Measurements from ENCODE around the gene PTHLH. TPM values are rescaled to one million over a fixed set of nuclear protein-coding genes. Genes with fewer than 3 reads are reported as not detected.

Gene PTHLH
- total RNA-seq, 1 donor from 2014 or later: not detected

GRCh38 chr12:27970401-27971120 lies 2.0 kb downstream of the PTHLH start:
- intact Hi-C loops (cut with micrococcal nuclease): loop anchor here (5.0 to 10.0 kb wide), 2 partner anchors 902 to 1846 kb away; partner anchors contain the start of gene BHLHE41
- DNase-seq (ENCODE audit: low spot score): no peak
- H3K27ac Mint-ChIP-seq: no peak overlapping the region

GRCh38 chr12:27969624-27970400 lies 2.7 kb downstream of the PTHLH start:
- DNase-seq (ENCODE audit: low spot score): no peak
- peak overlapping the region; percentile 53 for H3K27ac Mint-ChIP-seq
- intact Hi-C loops (cut with micrococcal nuclease): loop anchor here (5.0 to 10.0 kb wide), 3 partner anchors 202 to 1845 kb away; partner anchors contain the start of gene BHLHE41

More at GRCh38 chr12:27970401-27971120, 2.0 kb downstream of the PTHLH start:
- H3K27me3 Mint-ChIP-seq (ENCODE audit: insufficient read depth): peaks cover 88% of the 10 kb centered on the region
- H3K4me3 Mint-ChIP-seq: peak overlapping the region; percentile 34
- H3K9me3 Mint-ChIP-seq: no peaks in the 10 kb centered on the region
- H3K36me3 Mint-ChIP-seq (ENCODE audit: low read depth): peaks cover 4% of the 10 kb centered on the region
- peaks cover 20% of the 10 kb centered on the region for H3K4me1 Mint-ChIP-seq (ENCODE audit: low read depth)

GRCh38 chr12:27968972-27969623 lies 3.4 kb downstream of the PTHLH start:
- H3K9me3 Mint-ChIP-seq: no peaks in the 10 kb centered on the region
- DNase-seq (ENCODE audit: low spot score): no peak
- peak overlapping the region; percentile 53 for H3K27ac Mint-ChIP-seq

More at GRCh38 chr12:27969624-27970400, 2.7 kb downstream of the PTHLH start:
- Mint-ChIP-seq H3K9me3 (no peaks in the 10 kb centered on the region), H3K4me1 (ENCODE audit: low read depth) (peaks cover 20% of the 10 kb centered on the region), H3K4me3 (peak overlapping the region; percentile 72), H3K27me3 (ENCODE audit: insufficient read depth) (peaks cover 89% of the 10 kb centered on the region), H3K36me3 (ENCODE audit: low read depth) (peaks cover 4% of the 10 kb centered on the region)

GRCh38 chr12:27967551-27968054 lies 4.9 kb downstream of the PTHLH start:
- H3K9me3 Mint-ChIP-seq: no peaks in the 10 kb centered on the region
- DNase-seq (ENCODE audit: low spot score): no peak
- peaks cover 20% of the 10 kb centered on the region for H3K4me1 Mint-ChIP-seq (ENCODE audit: low read depth)
- peaks cover 2% of the 10 kb centered on the region for H3K36me3 Mint-ChIP-seq (ENCODE audit: low read depth)
- intact Hi-C loops (cut with micrococcal nuclease): loop anchor here (2.0 to 5.0 kb wide), 2 partner anchors 13 to 205 kb away; no protein-coding TSS in a partner anchor
- H3K27ac Mint-ChIP-seq: no peak overlapping the region
- peaks cover 79% of the 10 kb centered on the region for H3K27me3 Mint-ChIP-seq (ENCODE audit: insufficient read depth)
- H3K4me3 Mint-ChIP-seq: no peak overlapping the region

More at GRCh38 chr12:27968972-27969623, 3.4 kb downstream of the PTHLH start:
- Mint-ChIP-seq H3K4me1 (ENCODE audit: low read depth) (peaks cover 20% of the 10 kb centered on the region), H3K36me3 (ENCODE audit: low read depth) (peaks cover 4% of the 10 kb centered on the region), H3K27me3 (ENCODE audit: insufficient read depth) (peaks cover 86% of the 10 kb centered on the region), H3K4me3 (peak overlapping the region; percentile 72)
- intact Hi-C loops (cut with micrococcal nuclease): loop anchor here (5.0 kb wide), 1 partner anchor 203 kb away; no protein-coding TSS in a partner anchor

- Mint-ChIP-seq H3K36me3 (ENCODE audit: low read depth) (peaks cover 2% of the 10 kb centered on the region), H3K27ac (no peak overlapping the region), H3K4me3 (no peak overlapping the region), H3K27me3 (ENCODE audit: insufficient read depth) (peaks cover 71% of the 10 kb centered on the region), H3K4me1 (ENCODE audit: low read depth) (peaks cover 20% of the 10 kb centered on the region), H3K9me3 (no peaks in the 10 kb centered on the region)
- no peak for DNase-seq (ENCODE audit: low spot score)
- intact Hi-C loops (cut with micrococcal nuclease): loop anchor here (2.0 to 5.0 kb wide), 2 partner anchors 14 to 205 kb away; no protein-coding TSS in a partner anchor
These were observed 5.7 kb downstream of the PTHLH start for GRCh38 chr12:27966870-27967269.

- Mint-ChIP-seq H3K27ac (no peak overlapping the region), H3K4me3 (no peak overlapping the region), H3K4me1 (ENCODE audit: low read depth) (peaks cover 13% of the 10 kb centered on the region), H3K36me3 (ENCODE audit: low read depth) (peaks cover 2% of the 10 kb centered on the region), H3K9me3 (no peaks in the 10 kb centered on the region), H3K27me3 (ENCODE audit: insufficient read depth) (peaks cover 66% of the 10 kb centered on the region)
- intact Hi-C loops (cut with micrococcal nuclease): loop anchor here (2.0 to 5.0 kb wide), 2 partner anchors 15 to 206 kb away; no protein-coding TSS in a partner anchor
- no peak for DNase-seq (ENCODE audit: low spot score)
These were observed 6.6 kb downstream of the PTHLH start for GRCh38 chr12:27965966-27966365.

GRCh38 chr12:27965411-27965810 lies 7.1 kb downstream of the PTHLH start:
- Mint-ChIP-seq H3K27me3 (ENCODE audit: insufficient read depth) (peaks cover 66% of the 10 kb centered on the region), H3K27ac (no peak overlapping the region), H3K36me3 (ENCODE audit: low read depth) (peaks cover 2% of the 10 kb centered on the region), H3K4me3 (no peak overlapping the region), H3K9me3 (no peaks in the 10 kb centered on the region), H3K4me1 (ENCODE audit: low read depth) (peaks cover 13% of the 10 kb centered on the region)
- DNase-seq (ENCODE audit: low spot score): no peak
- intact Hi-C loops (cut with micrococcal nuclease): loop anchor here (5.0 kb wide), 1 partner anchor 207 kb away; no protein-coding TSS in a partner anchor

- intact Hi-C loops (cut with micrococcal nuclease): no loop called here
- no peaks in the 10 kb centered on the region for H3K36me3 Mint-ChIP-seq (ENCODE audit: low read depth)
- H3K9me3 Mint-ChIP-seq: no peaks in the 10 kb centered on the region
- DNase-seq (ENCODE audit: low spot score): no peak
- no peak overlapping the region for H3K4me3 Mint-ChIP-seq
- peaks cover 4% of the 10 kb centered on the region for H3K4me1 Mint-ChIP-seq (ENCODE audit: low read depth)
- no peak overlapping the region for H3K27ac Mint-ChIP-seq
- H3K27me3 Mint-ChIP-seq (ENCODE audit: insufficient read depth): peaks cover 65% of the 10 kb centered on the region
These were observed 8.4 kb downstream of the PTHLH start for GRCh38 chr12:27964123-27964522.

- DNase-seq (ENCODE audit: low spot score): no peak
- Mint-ChIP-seq H3K27me3 (ENCODE audit: insufficient read depth) (peaks cover 45% of the 10 kb centered on the region), H3K27ac (no peak overlapping the region), H3K9me3 (no peaks in the 10 kb centered on the region), H3K36me3 (ENCODE audit: low read depth) (no peaks in the 10 kb centered on the region), H3K4me1 (ENCODE audit: low read depth) (no peaks in the 10 kb centered on the region), H3K4me3 (no peak overlapping the region)
- intact Hi-C loops (cut with micrococcal nuclease): no loop called here
These were observed 11.7 kb downstream of the PTHLH start for GRCh38 chr12:27960821-27961220.

GRCh38 chr12:27958675-27959074 lies 13.9 kb downstream of the PTHLH start:
- Mint-ChIP-seq H3K27ac (no peak overlapping the region), H3K4me1 (ENCODE audit: low read depth) (no peaks in the 10 kb centered on the region), H3K9me3 (no peaks in the 10 kb centered on the region), H3K27me3 (ENCODE audit: insufficient read depth) (peaks cover 35% of the 10 kb centered on the region), H3K36me3 (ENCODE audit: low read depth) (no peaks in the 10 kb centered on the region), H3K4me3 (no peak overlapping the region)
- no peak for DNase-seq (ENCODE audit: low spot score)
- intact Hi-C loops (cut with micrococcal nuclease): no loop called here

GRCh38 chr12:27957366-27957765 lies 15.2 kb downstream of the PTHLH start:
- Mint-ChIP-seq H3K36me3 (ENCODE audit: low read depth) (no peaks in the 10 kb centered on the region), H3K4me3 (no peak overlapping the region), H3K27me3 (ENCODE audit: insufficient read depth) (peaks cover 41% of the 10 kb centered on the region)

GRCh38 chr12:27953817-27954216 lies 18.7 kb downstream of the PTHLH start:
- H3K27me3 Mint-ChIP-seq (ENCODE audit: insufficient read depth): peaks cover 31% of the 10 kb centered on the region
- intact Hi-C loops (cut with micrococcal nuclease): no loop called here
- no peak overlapping the region for H3K27ac Mint-ChIP-seq
- H3K36me3 Mint-ChIP-seq (ENCODE audit: low read depth): no peaks in the 10 kb centered on the region
- H3K4me3 Mint-ChIP-seq: no peak overlapping the region
- no peaks in the 10 kb centered on the region for H3K4me1 Mint-ChIP-seq (ENCODE audit: low read depth)
- no peaks in the 10 kb centered on the region for H3K9me3 Mint-ChIP-seq
- DNase-seq (ENCODE audit: low spot score): no peak

More at GRCh38 chr12:27957366-27957765, 15.2 kb downstream of the PTHLH start:
- no peak for DNase-seq (ENCODE audit: low spot score)
- no peak overlapping the region for H3K27ac Mint-ChIP-seq
- H3K9me3 Mint-ChIP-seq: no peaks in the 10 kb centered on the region
- no peaks in the 10 kb centered on the region for H3K4me1 Mint-ChIP-seq (ENCODE audit: low read depth)
- intact Hi-C loops (cut with micrococcal nuclease): no loop called here

Measured in activated T-helper 1 cell treated with anti-CD3 and anti-CD28 coated beads, Interleukin-12 subunit alpha, Interleukin-12 subunit beta, Interleukin-2, Interleukin-4 antibody, amounts not matched to agents 30 ng/mL and 10 ng/mL and 1 ng/mL, durations not matched to agents 14 hours and 24 hours and 36 hours (primary cell).